GM13977 (cell line): ENCODE data around the gene PA2G4.

Experiments
- DNase-seq: peaks from one replicate; pipeline ENCODE4 v3.0.0; 2012; ENCODE audit warnings: low spot score
- in situ Hi-C: fragments of 300-500 bp; cut with MboI; formaldehyde crosslinking; loops from one replicate; pipeline ENCODE4 v1.12.0; 2022; ENCODE audit warnings: low sequenced_read_pairs, low pct_unique_long_range_greater_than_20kb, mixed read lengths, inconsistent platforms; ENCODE audit not compliant: unreplicated experiment
- TF ChIP-seq, protein P1 (sequence below): IDR thresholded peaks from 2 replicates; pipeline ENCODE4 v1.5.1; 2012; ENCODE audit warnings: mild to moderate bottlenecking, control low read depth; ENCODE audit not compliant: insufficient read depth; ENCODE audit errors: extremely low read depth, missing control alignments

The PA2G4 gene

DNA sequence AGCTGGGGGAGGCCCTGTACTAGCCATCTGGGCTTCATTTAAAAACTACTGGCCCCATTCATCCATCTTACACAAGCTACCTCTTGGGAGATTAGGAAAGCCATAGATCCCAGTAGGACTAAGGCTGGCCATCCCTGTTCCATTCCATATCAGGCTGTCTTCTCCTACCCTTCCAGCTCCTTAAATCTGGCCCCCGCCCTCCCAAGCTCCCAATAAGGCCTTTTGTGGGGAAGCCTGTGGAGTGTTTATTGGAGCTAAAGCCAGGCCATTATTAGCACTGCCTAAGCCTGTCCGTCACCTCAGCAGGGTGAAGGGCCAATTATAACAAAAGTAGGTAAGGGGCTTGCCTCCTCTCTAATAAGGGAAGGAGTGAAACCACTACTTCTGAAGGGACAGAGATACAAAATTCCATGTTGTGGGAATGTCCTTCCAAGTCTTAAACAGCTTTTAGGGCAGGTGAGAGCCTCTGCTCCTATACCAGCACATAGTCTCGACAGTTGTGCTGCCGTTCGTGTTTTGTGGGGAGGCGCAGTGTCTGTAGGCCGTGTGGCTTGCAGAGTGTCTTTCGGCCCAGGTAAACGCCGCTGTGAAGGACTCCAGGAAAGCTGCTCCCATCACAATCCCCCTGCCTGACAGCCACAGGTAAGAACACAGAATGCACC lies 57.5 kb downstream of the PA2G4 start:
- TF ChIP-seq, protein P1, sequence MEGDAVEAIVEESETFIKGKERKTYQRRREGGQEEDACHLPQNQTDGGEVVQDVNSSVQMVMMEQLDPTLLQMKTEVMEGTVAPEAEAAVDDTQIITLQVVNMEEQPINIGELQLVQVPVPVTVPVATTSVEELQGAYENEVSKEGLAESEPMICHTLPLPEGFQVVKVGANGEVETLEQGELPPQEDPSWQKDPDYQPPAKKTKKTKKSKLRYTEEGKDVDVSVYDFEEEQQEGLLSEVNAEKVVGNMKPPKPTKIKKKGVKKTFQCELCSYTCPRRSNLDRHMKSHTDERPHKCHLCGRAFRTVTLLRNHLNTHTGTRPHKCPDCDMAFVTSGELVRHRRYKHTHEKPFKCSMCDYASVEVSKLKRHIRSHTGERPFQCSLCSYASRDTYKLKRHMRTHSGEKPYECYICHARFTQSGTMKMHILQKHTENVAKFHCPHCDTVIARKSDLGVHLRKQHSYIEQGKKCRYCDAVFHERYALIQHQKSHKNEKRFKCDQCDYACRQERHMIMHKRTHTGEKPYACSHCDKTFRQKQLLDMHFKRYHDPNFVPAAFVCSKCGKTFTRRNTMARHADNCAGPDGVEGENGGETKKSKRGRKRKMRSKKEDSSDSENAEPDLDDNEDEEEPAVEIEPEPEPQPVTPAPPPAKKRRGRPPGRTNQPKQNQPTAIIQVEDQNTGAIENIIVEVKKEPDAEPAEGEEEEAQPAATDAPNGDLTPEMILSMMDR = no peak
- in situ Hi-C loops = no loop called here
- DNase-seq = no peak

DNA sequence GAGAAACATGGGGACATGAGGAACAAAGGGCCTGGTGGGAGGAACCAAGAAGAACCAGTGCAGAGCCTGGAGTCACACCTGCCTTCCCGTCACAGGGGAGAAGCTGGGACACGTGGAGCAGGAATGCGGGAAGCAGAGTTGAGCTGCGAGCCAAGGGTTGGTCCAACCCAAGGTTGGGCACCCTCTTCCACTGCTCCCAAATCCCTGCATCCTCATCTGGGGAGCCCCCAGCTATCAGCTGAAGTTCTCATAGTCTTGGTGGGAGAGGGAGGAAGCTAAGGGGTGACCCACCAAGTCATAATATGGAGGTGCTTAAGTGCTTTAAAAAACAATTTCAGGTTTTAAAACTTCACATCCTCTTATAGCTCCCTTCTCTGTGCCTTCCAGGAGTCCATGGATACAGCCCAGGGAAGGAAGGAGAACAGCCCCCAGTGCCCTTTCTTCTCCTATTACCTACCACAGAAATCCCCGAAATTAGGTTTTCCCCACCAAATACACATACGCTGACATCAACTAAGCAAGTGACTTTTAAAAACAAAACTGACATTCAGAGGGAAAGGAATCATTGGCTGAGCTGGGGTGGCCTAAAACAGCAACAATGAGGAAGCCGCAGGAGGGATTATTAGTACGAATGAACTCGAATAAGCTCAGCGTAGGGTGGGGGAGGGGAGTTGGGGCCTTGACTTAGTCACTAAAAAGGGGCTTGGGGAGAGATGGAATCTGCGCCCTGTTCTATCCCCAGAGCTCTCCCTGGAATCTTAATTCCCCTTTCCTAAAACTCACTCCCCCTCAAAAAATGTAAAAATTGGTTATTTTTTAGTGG lies 58.3 kb downstream of the PA2G4 start:
- in situ Hi-C loops = no loop called here
- TF ChIP-seq, protein P1 = no peak
- DNase-seq = no peak
